ENCODE measurements around the gene SPATA20.

The SPATA20 gene

DNA sequence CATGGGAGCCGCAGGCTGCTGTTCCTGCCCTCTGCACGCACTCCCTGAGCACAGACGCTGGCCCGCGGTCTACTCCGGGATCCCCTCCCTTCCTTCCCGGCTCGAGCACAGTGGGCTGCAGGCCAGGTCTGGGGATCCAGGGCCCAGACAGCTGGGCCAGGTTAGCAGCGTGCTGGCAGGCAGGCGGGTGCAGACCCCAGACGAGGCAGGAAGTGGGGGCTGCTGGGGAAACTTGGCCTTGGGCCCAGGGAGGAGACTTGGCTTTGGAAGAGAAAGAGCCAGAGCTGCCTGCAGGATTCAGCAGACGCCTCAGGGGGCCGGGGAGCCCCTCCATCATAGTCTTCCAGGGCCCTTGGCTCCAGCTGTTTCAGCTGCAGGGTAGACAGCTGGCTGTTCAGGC, 57.5 kb downstream of the SPATA20 start:
- no peak for DNase-seq

DNA sequence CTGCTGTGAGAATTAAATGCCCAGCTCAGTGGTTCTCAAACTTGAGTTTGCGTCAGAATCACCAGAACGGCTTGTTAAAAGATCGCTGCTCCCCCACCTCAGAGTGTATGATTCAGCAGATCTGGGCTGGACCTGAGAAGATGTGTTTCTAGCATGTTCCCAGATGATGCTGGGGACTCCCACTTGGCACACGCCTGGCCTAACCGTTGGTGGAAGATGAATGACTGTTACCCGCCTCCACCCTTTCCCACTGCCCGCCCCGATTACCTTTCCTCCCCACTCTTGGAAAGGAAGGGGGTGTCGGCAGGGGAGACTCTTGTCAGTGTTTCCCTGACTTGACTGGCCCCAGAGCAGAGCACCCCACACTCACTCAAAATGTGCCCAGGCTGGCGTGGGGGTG, 58.5 kb downstream of the SPATA20 start:
- DNase-seq: no peak

Measured in cortex of kidney (tissue), 1 donor.